Kidney (tissue), 14 donors: ENCODE results near the gene NR2F6. TPM values are rescaled to one million over a fixed set of nuclear protein-coding genes. Genes with fewer than 3 reads are reported as not detected.

Experiments
- DNase-seq, 5 donors: peaks; one replicate each; pipeline ENCODE4 v3.0.0-alpha.2; 2013 to 2020
- FAIRE-seq: peaks from 2 replicates; lab custom pipeline; 2012; peaks lifted over from hg19 to GRCh38; lab: Jason Lieb, UNC
- H3K27ac ChIP-seq, 2 donors: one replicate each; pipeline ENCODE4 v1.7.0; 2013; ENCODE audit warnings: low read depth in 2 of 2, low read length in 2 of 2, inconsistent platforms in 1 of 2
- H3K27me3 ChIP-seq: one replicate; pipeline ENCODE4 v1.7.1; 2013; ENCODE audit warnings: low read length, inconsistent platforms; ENCODE audit not compliant: control insufficient read depth, insufficient read depth
- H3K36me3 ChIP-seq, 3 donors: one replicate each; pipeline versions ENCODE4 v1.7.0 to v1.7.1; 2013; ENCODE audit warnings: low read length in 3 of 3, control low read depth in 1 of 3, inconsistent platforms in 1 of 3; ENCODE audit not compliant: insufficient read depth in 3 of 3, control insufficient read depth in 2 of 3
- H3K4me1 ChIP-seq, 3 donors: one replicate each; pipeline versions ENCODE4 v1.7.0 to v1.7.1; 2013; ENCODE audit warnings: low read length in 3 of 3, inconsistent platforms in 1 of 3, low read depth in 1 of 3; ENCODE audit not compliant: control insufficient read depth in 2 of 3, insufficient read depth in 2 of 3
- H3K4me3 ChIP-seq, 3 donors: one replicate each; pipeline versions ENCODE4 v1.7.0 to v1.8.1; 2013; ENCODE audit warnings: low read length in 3 of 3, control low read depth in 1 of 3, inconsistent platforms in 1 of 3
- H3K9ac ChIP-seq, 3 donors: one replicate each; pipeline versions ENCODE4 v1.7.0 to v1.7.1; 2013; ENCODE audit warnings: low read length in 3 of 3, control low read depth in 1 of 3, inconsistent platforms in 1 of 3
- H3K9me3 ChIP-seq, 3 donors: one replicate each; pipeline versions ENCODE4 v1.7.0 to v1.7.1; 2013; ENCODE audit warnings: low read length in 3 of 3, control low read depth in 1 of 3, inconsistent platforms in 1 of 3; ENCODE audit not compliant: control insufficient read depth in 2 of 3, insufficient read depth in 1 of 3
- CTCF ChIP-seq: IDR thresholded peaks from 3 replicates; pipeline ENCODE4 v1.5.1; 2012; ENCODE audit warnings: mild to moderate bottlenecking, moderate library complexity, borderline replicate concordance; ENCODE audit not compliant: insufficient read depth; ENCODE audit errors: extremely low read depth
- intact Hi-C: fragments of 100-400 bp; cut with DNase I; formaldehyde crosslinking; loops from one replicate; pipeline ENCODE4 v1.11.1; 2022
- polyA plus RNA-seq: library from polyadenylated mRNA; stranded (reverse); fragments of 350-450 nt; fragmentation: Illumina TruSeq; extraction: RNeasy Lipid Tissue Mini Kit (QIAGEN cat#74804); gene quantifications from one replicate; pipeline ENCODE4 v1.2.3, GENCODE V29; 2014; ENCODE audit warnings: low read depth, low replicate concordance; ENCODE audit not compliant: insufficient read depth
- total RNA-seq: library from RNA; stranded (reverse); fragmentation: NEBNext Ultra II Directional; extraction: Animal tissue kit (Norgen Biotek cat#: 25700); gene quantifications from one replicate; pipeline ENCODE4 v1.2.1, GENCODE V29; 2021
- donor health status: control.
- donor health status: control.
- donor health status: control.
- donor health status: control.
- donor health status: control.
- donor health status: DM: yes; HTN: yes; CAD: no.
- donor health status: Normal renal cell carcinoma (clear cell type).

The NR2F6 gene
- total and polyA plus RNA-seq, 2 donors from 2014 or later = 46.8 to 60.2 TPM

- H3K36me3 ChIP-seq = no peaks in the 10 kb centered on the region
- H3K9me3 ChIP-seq = no peaks in the 10 kb centered on the region
- TF ChIP-seq CTCF = no peak
- H3K27me3 ChIP-seq = peaks cover 2% of the 10 kb centered on the region
- H3K4me3 ChIP-seq = no peak overlapping the region
- H3K4me1 ChIP-seq = peaks cover 0 to 4% (median 0%) of the 10 kb centered on the region in 3 donors
- FAIRE-seq = no peak
- intact Hi-C loops = loop anchor here (10.0 kb wide), 1 partner anchor 221 kb away; no protein-coding TSS in a partner anchor
- H3K27ac ChIP-seq = no peak overlapping the region
- no peak for DNase-seq
- no peak overlapping the region for H3K9ac ChIP-seq
These were observed 40.5 kb upstream of the NR2F6 start for GRCh38 chr19:17286263-17286662.

- peaks cover 2% of the 10 kb centered on the region for H3K27me3 ChIP-seq
- DNase-seq = no peak
- H3K9ac ChIP-seq = no peak overlapping the region
- H3K27ac ChIP-seq = no peak overlapping the region
- no peaks in the 10 kb centered on the region for H3K36me3 ChIP-seq
- FAIRE-seq = no peak
- TF ChIP-seq CTCF = no peak
- peaks cover 0 to 4% (median 0%) of the 10 kb centered on the region in 3 donors for H3K4me1 ChIP-seq
- no peaks in the 10 kb centered on the region for H3K9me3 ChIP-seq
- intact Hi-C loops = loop anchor here (10.0 kb wide), 1 partner anchor 221 kb away; no protein-coding TSS in a partner anchor
- no peak overlapping the region for H3K4me3 ChIP-seq
These were observed 39.9 kb upstream of the NR2F6 start for GRCh38 chr19:17285415-17286135.

GRCh38 chr19:17283504-17283996 is 37.8 kb upstream of the NR2F6 start:
- peaks cover 0 to 4% (median 0%) of the 10 kb centered on the region in 3 donors for H3K4me1 ChIP-seq
- FAIRE-seq (no peak), DNase-seq (no peak)
- intact Hi-C loops = loop anchor here (10.0 kb wide), 1 partner anchor 219 kb away; no protein-coding TSS in a partner anchor
- H3K9ac ChIP-seq = no peak overlapping the region
- no peak overlapping the region for H3K27ac ChIP-seq
- H3K27me3 ChIP-seq = peaks cover 2% of the 10 kb centered on the region
- no peak for TF ChIP-seq CTCF
- no peaks in the 10 kb centered on the region for H3K9me3 ChIP-seq
- no peak overlapping the region for H3K4me3 ChIP-seq
- no peaks in the 10 kb centered on the region for H3K36me3 ChIP-seq
